SW480 (cell line): Measurements from ENCODE around the gene PARP12.
"Not testable (repeated sequence)": the region's sequence is repeated elsewhere in the genome, so short reads cannot be mapped to it uniquely, and the experiment has no call there.

Source experiments
- DNase-seq: peaks from one replicate; pipeline ENCODE4 v3.0.0-alpha.2; 2016; ENCODE audit warnings: low spot score

Gene PARP12

GRCh38 chr7:140062528-140063299 is at the start of gene PARP12:
Gene PARP12, minus strand, starts transcription at chr7:140062951. Its CDS starts 104 bp downstream, at chr7:140062847.
- peak; percentile 84 for DNase-seq

- DNase-seq, result not testable (repeated sequence)
These were observed 46.0 kb upstream of the PARP12 start for GRCh38 chr7:140108777-140109176.

- DNase-seq, result no peak
These were observed 33.7 kb upstream of the PARP12 start for GRCh38 chr7:140096459-140096858.

GRCh38 chr7:140093375-140093774 is 30.6 kb upstream of the PARP12 start:
- DNase-seq, result no peak

- DNase-seq, result no peak
These were observed 22.7 kb upstream of the PARP12 start for GRCh38 chr7:140085447-140085846.

- peak; percentile 60 for DNase-seq
These were observed 22.2 kb upstream of the PARP12 start for GRCh38 chr7:140084972-140085371.

- peak; percentile 62 for DNase-seq
These were observed 21.4 kb upstream of the PARP12 start for GRCh38 chr7:140084142-140084655.

GRCh38 chr7:140082770-140083169 is 20.0 kb upstream of the PARP12 start:
- no peak for DNase-seq

GRCh38 chr7:140081774-140082425 is 19.1 kb upstream of the PARP12 start:
- DNase-seq, result no peak

- no peak for DNase-seq
These were observed 18.2 kb upstream of the PARP12 start for GRCh38 chr7:140080919-140081318.

GRCh38 chr7:140079121-140079536 is 16.4 kb upstream of the PARP12 start:
- DNase-seq, result peak; percentile 84

- no peak for DNase-seq
These were observed 15.6 kb upstream of the PARP12 start for GRCh38 chr7:140078392-140078791.

- no peak for DNase-seq
These were observed 12.0 kb upstream of the PARP12 start for GRCh38 chr7:140074780-140075179.

- DNase-seq, result no peak
These were observed 7.8 kb upstream of the PARP12 start for GRCh38 chr7:140070546-140070945.

- no peak for DNase-seq
These were observed 6.7 kb upstream of the PARP12 start for GRCh38 chr7:140069298-140069949.

- no peak for DNase-seq
These were observed 5.3 kb upstream of the PARP12 start for GRCh38 chr7:140068033-140068432.

GRCh38 chr7:140067052-140067451 is 4.3 kb upstream of the PARP12 start:
- no peak for DNase-seq

GRCh38 chr7:140062118-140062527 is 628 bp downstream of the PARP12 start:
- DNase-seq, result no peak

GRCh38 chr7:140061607-140061930 is 1.2 kb downstream of the PARP12 start:
- no peak for DNase-seq

GRCh38 chr7:140060788-140061606 is 1.8 kb downstream of the PARP12 start:
- no peak for DNase-seq

GRCh38 chr7:140060243-140060630 is 2.5 kb downstream of the PARP12 start:
- no peak for DNase-seq
